Panc1 (cell line): ENCODE results near the gene NUP58. TPM values are rescaled to one million over a fixed set of nuclear protein-coding genes. Genes with fewer than 3 reads are reported as not detected.
A peak's percentile ranks its signal among the peaks of the same experiment; 100 is the strongest.
"Not testable (repeated sequence)": the region's sequence is repeated elsewhere in the genome, so short reads cannot be mapped to it uniquely, and the experiment has no call there.

Experiments used
- ATAC-seq: fragments of 200-7000 bp; cut with Tn5 transposase; 2 replicates; pipeline ENCODE4 v1.9.1; 2020; ENCODE audit warnings: mild to moderate bottlenecking, moderate library complexity
- BruUV-seq: library from RNA; stranded (reverse); fragments of 400-500 nt; replicated peaks from 2 replicates; lab custom pipeline; 2021; lab: Mats Ljungman, UMichigan
- CTCF ChIA-PET: fragments of 300-600 bp; sonication (Branson Sonifier 250); formaldehyde crosslinking; loops from one replicate; lab custom pipeline; 2022; ENCODE audit warnings: antibody characterized with exemption; lab: Charles Lee
- POLR2A ChIA-PET: fragments of 300-600 bp; sonication (Branson Sonifier 250); formaldehyde crosslinking; loops from one replicate; lab custom pipeline; 2022; ENCODE audit warnings: antibody characterized with exemption; lab: Charles Lee
- DNase-seq: peaks from one replicate; pipeline ENCODE4 v3.0.0-alpha.2; 2010; ENCODE audit warnings: low read depth, low spot score
- H3K27ac ChIP-seq: 2 replicates; pipeline ENCODE4 v1.5.1; 2011; ENCODE audit warnings: mild to moderate bottlenecking, low read length, inconsistent platforms
- H3K27me3 ChIP-seq: fragments of 200-500 bp; sonication (Bioruptor generic); 2 replicates; pipeline ENCODE4 v1.6.0; 2014; ENCODE audit warnings: low read length, inconsistent platforms; ENCODE audit not compliant: control insufficient read depth, insufficient read depth
- H3K36me3 ChIP-seq: fragments of 200-500 bp; sonication (Bioruptor generic); 2 replicates; pipeline ENCODE4 v1.5.1; 2014; ENCODE audit warnings: inconsistent platforms, mild to moderate bottlenecking, low read length, moderate library complexity; ENCODE audit not compliant: control insufficient read depth, insufficient read depth
- H3K4me1 ChIP-seq: 2 replicates; pipeline ENCODE4 v1.5.1; 2011; ENCODE audit warnings: inconsistent platforms, mild to moderate bottlenecking, low read length, moderate library complexity; ENCODE audit not compliant: control insufficient read depth, insufficient read depth
- H3K4me3 ChIP-seq, 2 experiments: 2 replicates each; pipeline ENCODE4 v1.5.1; 2011 to 2012; ENCODE audit warnings: low read depth in 2 of 2, low read length in 2 of 2, mild to moderate bottlenecking in 2 of 2, inconsistent platforms in 1 of 2, moderate library complexity in 1 of 2
- H3K9me3 ChIP-seq: fragments of 200-500 bp; sonication (Bioruptor generic); 2 replicates; pipeline ENCODE4 v1.5.1; 2014; ENCODE audit warnings: low read depth, mild to moderate bottlenecking, inconsistent platforms, low read length, moderate library complexity; ENCODE audit not compliant: control insufficient read depth, insufficient read depth
- CTCF ChIP-seq: fragments of 450-650 bp; IDR thresholded peaks from 2 replicates; pipeline ENCODE4 v1.5.1; 2017; ENCODE audit warnings: mild to moderate bottlenecking
- POLR2AphosphoS5 ChIP-seq: IDR thresholded peaks from 2 replicates; pipeline ENCODE4 v1.6.1; 2012; ENCODE audit warnings: mild to moderate bottlenecking, low read depth, low read length, moderate library complexity
- SIN3A ChIP-seq: IDR thresholded peaks from 2 replicates; pipeline ENCODE4 v1.6.1; 2012; ENCODE audit warnings: low read depth, mild to moderate bottlenecking, low read length, moderate library complexity, borderline replicate concordance; ENCODE audit not compliant: insufficient read depth
- TCF7L2 ChIP-seq: IDR thresholded peaks from 2 replicates; pipeline ENCODE4 v1.6.1; 2011; ENCODE audit warnings: mild to moderate bottlenecking, low read depth, low read length, inconsistent platforms
- in situ Hi-C: cut with HindIII; loops from 2 replicates; pipeline ENCODE4 v1.10.0; 2016; ENCODE audit warnings: low sequenced_read_pairs, low pct_unique_long_range_greater_than_20kb
- intact Hi-C: fragments of 100-400 bp; cut with micrococcal nuclease; formaldehyde crosslinking; loops from one replicate; pipeline ENCODE4 v1.10.0; 2022; ENCODE audit not compliant: unreplicated experiment
- total RNA-seq: library from RNA; stranded (reverse); gene quantifications from one replicate; pipeline ENCODE4 v1.2.1, GENCODE V29; 2021; ENCODE audit not compliant: unreplicated experiment
- TF ChIP-seq, protein P1 (sequence below), 2 experiments: IDR thresholded peaks; 2 replicates each; pipeline ENCODE4 v1.6.1; 2011 to 2012; ENCODE audit warnings: low read depth in 2 of 2, control low read depth in 1 of 2, low read length in 1 of 2, mild to moderate bottlenecking in 1 of 2, moderate library complexity in 1 of 2; ENCODE audit not compliant: insufficient read depth in 1 of 2

NUP58 gene
- total RNA-seq, 1 experiment from 2014 or later: 40.0 TPM

DNA sequence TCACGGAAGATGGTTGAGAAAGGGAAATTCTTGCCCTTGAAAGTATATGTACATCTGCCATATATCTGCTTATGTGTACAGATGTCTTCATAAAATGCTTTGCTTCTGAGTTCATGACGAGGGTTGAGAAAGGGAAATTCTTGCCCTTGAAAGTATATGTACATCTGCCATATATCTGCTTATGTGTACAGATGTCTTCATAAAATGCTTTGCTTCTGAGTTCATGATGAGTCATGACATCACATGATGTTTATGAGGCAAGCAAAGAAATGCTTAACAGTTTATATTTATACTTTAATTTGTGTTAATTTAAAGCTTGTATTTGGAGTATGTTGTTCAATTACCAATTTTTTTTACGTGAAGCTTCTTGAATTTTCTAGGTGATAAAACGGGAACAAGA is 17.5 kb downstream of the NUP58 start:
- H3K27ac ChIP-seq, POLR2A ChIA-PET, CTCF ChIA-PET, H3K4me1 ChIP-seq, H3K9me3 ChIP-seq, BruUV-seq, H3K4me3 ChIP-seq, in situ Hi-C loops, intact Hi-C loops, H3K27me3 ChIP-seq: not testable (repeated sequence)
- H3K36me3 ChIP-seq: peaks cover 47% of the 10 kb centered on the region
- ATAC-seq: peak; percentile 48; the same call in 1 of the 2 replicates
- peak; percentile 45 for DNase-seq

GRCh38 chr13:25319771-25320170 is 18.3 kb downstream of the NUP58 start:
- Histone ChIP-seq H3K27ac (no peak overlapping the region), H3K9me3 (no peaks in the 10 kb centered on the region), H3K27me3 (no peaks in the 10 kb centered on the region), H3K4me3 (no peak overlapping the region), H3K36me3 (peaks cover 49% of the 10 kb centered on the region), H3K4me1 (no peaks in the 10 kb centered on the region)
- DNase-seq (no peak), ATAC-seq (no peak)
- TF ChIP-seq POLR2AphosphoS5 (no peak), TCF7L2 (no peak), CTCF (no peak), SIN3A (no peak)
- TF ChIP-seq, protein P1, sequence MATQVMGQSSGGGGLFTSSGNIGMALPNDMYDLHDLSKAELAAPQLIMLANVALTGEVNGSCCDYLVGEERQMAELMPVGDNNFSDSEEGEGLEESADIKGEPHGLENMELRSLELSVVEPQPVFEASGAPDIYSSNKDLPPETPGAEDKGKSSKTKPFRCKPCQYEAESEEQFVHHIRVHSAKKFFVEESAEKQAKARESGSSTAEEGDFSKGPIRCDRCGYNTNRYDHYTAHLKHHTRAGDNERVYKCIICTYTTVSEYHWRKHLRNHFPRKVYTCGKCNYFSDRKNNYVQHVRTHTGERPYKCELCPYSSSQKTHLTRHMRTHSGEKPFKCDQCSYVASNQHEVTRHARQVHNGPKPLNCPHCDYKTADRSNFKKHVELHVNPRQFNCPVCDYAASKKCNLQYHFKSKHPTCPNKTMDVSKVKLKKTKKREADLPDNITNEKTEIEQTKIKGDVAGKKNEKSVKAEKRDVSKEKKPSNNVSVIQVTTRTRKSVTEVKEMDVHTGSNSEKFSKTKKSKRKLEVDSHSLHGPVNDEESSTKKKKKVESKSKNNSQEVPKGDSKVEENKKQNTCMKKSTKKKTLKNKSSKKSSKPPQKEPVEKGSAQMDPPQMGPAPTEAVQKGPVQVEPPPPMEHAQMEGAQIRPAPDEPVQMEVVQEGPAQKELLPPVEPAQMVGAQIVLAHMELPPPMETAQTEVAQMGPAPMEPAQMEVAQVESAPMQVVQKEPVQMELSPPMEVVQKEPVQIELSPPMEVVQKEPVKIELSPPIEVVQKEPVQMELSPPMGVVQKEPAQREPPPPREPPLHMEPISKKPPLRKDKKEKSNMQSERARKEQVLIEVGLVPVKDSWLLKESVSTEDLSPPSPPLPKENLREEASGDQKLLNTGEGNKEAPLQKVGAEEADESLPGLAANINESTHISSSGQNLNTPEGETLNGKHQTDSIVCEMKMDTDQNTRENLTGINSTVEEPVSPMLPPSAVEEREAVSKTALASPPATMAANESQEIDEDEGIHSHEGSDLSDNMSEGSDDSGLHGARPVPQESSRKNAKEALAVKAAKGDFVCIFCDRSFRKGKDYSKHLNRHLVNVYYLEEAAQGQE (IDR thresholded peaks at IDR 0.05; ENCODE audit: insufficient read depth in 1 of 2, low read depth in 2 of 2, low read length in 1 of 2): no peak
- CTCF ChIA-PET: no interaction called here
- intact Hi-C loops (no loop called here), in situ Hi-C loops (no loop called here)
- POLR2A ChIA-PET: no interaction called here
- BruUV-seq: no TSS peak

- ATAC-seq (no peak), DNase-seq (no peak)
- Histone ChIP-seq H3K4me3 (no peak overlapping the region), H3K27me3 (no peaks in the 10 kb centered on the region), H3K27ac (no peak overlapping the region), H3K9me3 (no peaks in the 10 kb centered on the region), H3K4me1 (no peaks in the 10 kb centered on the region), H3K36me3 (peaks cover 59% of the 10 kb centered on the region)
- intact Hi-C loops: no loop called here
- TF ChIP-seq TCF7L2 (no peak), SIN3A (no peak), POLR2AphosphoS5 (no peak), CTCF (no peak)
- TF ChIP-seq, protein P1 (IDR thresholded peaks at IDR 0.05; ENCODE audit: insufficient read depth in 1 of 2, low read depth in 2 of 2, low read length in 1 of 2): no peak
- POLR2A ChIA-PET: no interaction called here
- in situ Hi-C loops: no loop called here
- CTCF ChIA-PET: no interaction called here
- no TSS peak for BruUV-seq
These were observed 22.7 kb downstream of the NUP58 start for GRCh38 chr13:25324100-25324499.
